GM12878 (cell line): Measurements from ENCODE around the gene TET2. TPM values are rescaled to one million over a fixed set of nuclear protein-coding genes. Genes with fewer than 3 reads are reported as not detected.

ENCODE experiments used
- ATAC-seq: fragments of 200-7000 bp; cut with Tn5 transposase; 3 replicates; pipeline ENCODE4 v1.9.1; 2020; ENCODE audit warnings: mild to moderate bottlenecking, moderate library complexity
- BruUV-seq: library from RNA; stranded (reverse); fragments of 400-500 nt; replicated peaks from 2 replicates; lab custom pipeline; 2021; lab: Mats Ljungman, UMichigan
- CTCF ChIA-PET: fragments of 300-600 bp; sonication (Branson Sonifier 250); formaldehyde crosslinking; extraction: SDS; loops from one replicate; lab custom pipeline; 2021; ENCODE audit warnings: inconsistent platforms; lab: Yijun Ruan, JAX
- POLR2A ChIA-PET: fragments of 350-600 bp; formaldehyde crosslinking; extraction: SDS; loops from one replicate; lab custom pipeline; 2021; ENCODE audit warnings: inconsistent platforms; lab: Charles Lee
- RAD21 ChIA-PET: fragments of 300-600 bp; sonication (Branson Sonifier 250); formaldehyde crosslinking; loops from one replicate; lab custom pipeline; 2023; ENCODE audit warnings: antibody characterized with exemption; ENCODE audit not compliant: unreplicated experiment; lab: Charles Lee
- SMC1A ChIA-PET: fragments of 300-600 bp; sonication (Branson Sonifier 250); formaldehyde crosslinking; loops from one replicate; lab custom pipeline; 2023; ENCODE audit not compliant: unreplicated experiment, uncharacterized antibody; lab: Charles Lee
- DNase-seq: peaks from one replicate; pipeline ENCODE4 v3.0.0-alpha.2; 2011; ENCODE audit warnings: low read depth, low spot score
- FAIRE-seq: peaks from 3 replicates; lab custom pipeline; 2011; peaks lifted over from hg19 to GRCh38; lab: Jason Lieb, UNC
- H2AFZ ChIP-seq: 2 replicates; pipeline ENCODE4 v1.6.0; 2011; ENCODE audit warnings: low read depth, low read length, control low read depth; ENCODE audit not compliant: control insufficient read depth
- H3K27ac ChIP-seq: 2 replicates; pipeline ENCODE4 v1.5.1; 2011; ENCODE audit warnings: control low read depth; ENCODE audit not compliant: control insufficient read depth, insufficient read depth
- H3K27me3 ChIP-seq, 2 experiments: replicated peaks in 1 of 2; 2 replicates each; pipeline versions ENCODE4 v1.6.0 to v1.6.1; 2011; ENCODE audit warnings: low read length in 1 of 2; ENCODE audit not compliant: control insufficient read depth in 2 of 2, insufficient read depth in 2 of 2
- H3K36me3 ChIP-seq, 2 experiments: 2 replicates each; pipeline ENCODE4 v1.5.1; 2011; ENCODE audit warnings: low read length in 1 of 2; ENCODE audit not compliant: control insufficient read depth in 2 of 2, insufficient read depth in 2 of 2
- H3K4me1 ChIP-seq: 2 replicates; pipeline ENCODE4 v1.6.1; 2011; ENCODE audit warnings: mild to moderate bottlenecking, low read length, moderate library complexity, mixed read lengths; ENCODE audit not compliant: control insufficient read depth, insufficient read depth
- H3K4me2 ChIP-seq: 2 replicates; pipeline ENCODE4 v1.6.0; 2011; ENCODE audit warnings: control low read depth; ENCODE audit not compliant: control insufficient read depth, insufficient read depth
- H3K4me3 ChIP-seq: fragments of 200-600 bp; sonication (generic); 2 replicates; pipeline ENCODE4 v1.5.1; 2016
- H3K79me2 ChIP-seq: 2 replicates; pipeline ENCODE4 v1.6.0; 2011; ENCODE audit warnings: low read length; ENCODE audit not compliant: control insufficient read depth, insufficient read depth
- H3K9ac ChIP-seq: 2 replicates; pipeline ENCODE4 v1.8.0; 2011; ENCODE audit warnings: low read length, control low read depth, mixed read lengths; ENCODE audit not compliant: control insufficient read depth, insufficient read depth
- H3K9me3 ChIP-seq: replicated peaks from 3 replicates; pipeline ENCODE4 v1.5.1; 2011; ENCODE audit warnings: mild to moderate bottlenecking, low read length; ENCODE audit not compliant: control insufficient read depth, insufficient read depth
- H4K20me1 ChIP-seq: 2 replicates; pipeline ENCODE4 v1.6.0; 2011; ENCODE audit not compliant: control insufficient read depth, insufficient read depth
- FOS ChIP-seq: IDR thresholded peaks from 3 replicates; pipeline ENCODE4 v1.6.1; 2011; ENCODE audit warnings: borderline replicate concordance; ENCODE audit not compliant: insufficient read length; ENCODE audit errors: extremely low read depth
- JUNB ChIP-seq: IDR thresholded peaks from 2 replicates; pipeline ENCODE4 v1.6.1; 2016; ENCODE audit warnings: antibody characterized with exemption, mild to moderate bottlenecking
- NFIC ChIP-seq: IDR thresholded peaks from 2 replicates; pipeline ENCODE4 v1.6.1; 2012; ENCODE audit warnings: low read depth, mild to moderate bottlenecking, inconsistent platforms, low read length, moderate library complexity
- NR2F1 ChIP-seq: fragments of 450-650 bp; conservative IDR thresholded peaks from 2 replicates; pipeline ENCODE4 v1.6.1; 2017; ENCODE audit warnings: mild to moderate bottlenecking
- SREBF1 ChIP-seq: IDR thresholded peaks from 2 replicates; pipeline ENCODE4 v1.6.1; 2012; ENCODE audit warnings: mild to moderate bottlenecking, low read length
- TBL1XR1 ChIP-seq: IDR thresholded peaks from 2 replicates; pipeline ENCODE4 v1.6.1; 2012; ENCODE audit warnings: low read depth, low read length, improper control_type of control experiment
- WGBS: methylation state at CpG from one replicate; pipeline ENCODE4 v1.1.6; 2016; ENCODE audit warnings: low lambda C conversion rate; ENCODE audit not compliant: insufficient replicate concordance, insufficient coverage; ENCODE audit errors: missing lambda C conversion rate; 5-methylcytosine and 5-hydroxymethylcytosine counted together
- in situ Hi-C: fragments of 300-500 bp; cut with MboI; formaldehyde crosslinking; loops from 9 replicates; pipeline ENCODE4 v1.14.3; 2018; ENCODE audit warnings: mixed read lengths
- intact Hi-C: fragments of 100-400 bp; cut with micrococcal nuclease; formaldehyde crosslinking; loops from one replicate; pipeline ENCODE4 v1.14.2; 2022; ENCODE audit not compliant: unreplicated experiment
- polyA plus RNA-seq, 11 experiments: library from polyadenylated mRNA; depleted of rRNA in 4 of 11; unstranded in 6 of 11; stranded (reverse) in 5 of 11; fragments of >200 nt; fragmentation: Nextera tagmentation in 4 of 11; fragmentation: Illumina TruSeq in 1 of 11; extraction: Ambion mirVana in 4 of 11; extraction: Trizol in 1 of 11; gene quantifications; 1 replicate in 1 of 11; 2 replicates in 10 of 11; pipeline versions ENCODE4 v1.2.1 to v1.2.3, GENCODE V29; 2011 to 2016; ENCODE audit warnings: inconsistent platforms in 2 of 11, missing spikeins in 2 of 11, low read depth in 1 of 11
- total RNA-seq, 4 experiments: library from RNA; depleted of rRNA in 3 of 4; stranded (reverse); fragments of >200 nt in 3 of 4; fragmentation: Illumina TruSeq in 1 of 4; extraction: Trizol in 1 of 4; gene quantifications; 2 replicates each; pipeline versions ENCODE4 v1.2.1 to v1.2.3, GENCODE V29; 2013 to 2021
- TF ChIP-seq, protein P1 (sequence below): IDR thresholded peaks from 2 replicates; pipeline ENCODE4 v1.6.1; 2012; ENCODE audit warnings: low read length, inconsistent platforms

Gene TET2
- total and polyA plus RNA-seq, 10 of the 15 experiments (the other 5 are each of a cell fraction or from before 2014, with no cell fraction given) = 3.7 to 49.0 (median 27.5) TPM

DNA sequence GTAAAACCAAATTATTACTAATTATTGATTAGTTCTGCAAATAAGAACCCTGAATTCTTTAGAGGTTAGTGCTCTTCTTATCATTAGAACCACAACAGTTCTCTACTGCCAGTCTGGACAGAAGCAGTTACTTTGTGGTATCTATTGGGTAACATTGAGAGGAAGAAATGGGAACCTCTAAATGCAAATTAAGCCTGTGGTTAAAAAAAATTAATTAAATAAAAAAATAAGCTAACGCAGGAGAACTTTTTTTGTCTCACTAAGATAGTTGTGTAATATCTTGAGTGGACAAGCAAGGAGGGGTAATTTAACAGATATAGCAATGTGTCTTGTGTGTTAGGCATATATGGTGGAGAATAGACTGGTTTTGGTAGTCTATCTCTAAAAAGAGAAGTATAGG is 32.9 kb upstream of the TET2 start (continued):
- TF ChIP-seq, protein P1, sequence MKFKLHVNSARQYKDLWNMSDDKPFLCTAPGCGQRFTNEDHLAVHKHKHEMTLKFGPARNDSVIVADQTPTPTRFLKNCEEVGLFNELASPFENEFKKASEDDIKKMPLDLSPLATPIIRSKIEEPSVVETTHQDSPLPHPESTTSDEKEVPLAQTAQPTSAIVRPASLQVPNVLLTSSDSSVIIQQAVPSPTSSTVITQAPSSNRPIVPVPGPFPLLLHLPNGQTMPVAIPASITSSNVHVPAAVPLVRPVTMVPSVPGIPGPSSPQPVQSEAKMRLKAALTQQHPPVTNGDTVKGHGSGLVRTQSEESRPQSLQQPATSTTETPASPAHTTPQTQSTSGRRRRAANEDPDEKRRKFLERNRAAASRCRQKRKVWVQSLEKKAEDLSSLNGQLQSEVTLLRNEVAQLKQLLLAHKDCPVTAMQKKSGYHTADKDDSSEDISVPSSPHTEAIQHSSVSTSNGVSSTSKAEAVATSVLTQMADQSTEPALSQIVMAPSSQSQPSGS = no peak
- TF ChIP-seq FOS = no peak
- no peak for TF ChIP-seq NFIC
- no peak for TF ChIP-seq JUNB

DNA sequence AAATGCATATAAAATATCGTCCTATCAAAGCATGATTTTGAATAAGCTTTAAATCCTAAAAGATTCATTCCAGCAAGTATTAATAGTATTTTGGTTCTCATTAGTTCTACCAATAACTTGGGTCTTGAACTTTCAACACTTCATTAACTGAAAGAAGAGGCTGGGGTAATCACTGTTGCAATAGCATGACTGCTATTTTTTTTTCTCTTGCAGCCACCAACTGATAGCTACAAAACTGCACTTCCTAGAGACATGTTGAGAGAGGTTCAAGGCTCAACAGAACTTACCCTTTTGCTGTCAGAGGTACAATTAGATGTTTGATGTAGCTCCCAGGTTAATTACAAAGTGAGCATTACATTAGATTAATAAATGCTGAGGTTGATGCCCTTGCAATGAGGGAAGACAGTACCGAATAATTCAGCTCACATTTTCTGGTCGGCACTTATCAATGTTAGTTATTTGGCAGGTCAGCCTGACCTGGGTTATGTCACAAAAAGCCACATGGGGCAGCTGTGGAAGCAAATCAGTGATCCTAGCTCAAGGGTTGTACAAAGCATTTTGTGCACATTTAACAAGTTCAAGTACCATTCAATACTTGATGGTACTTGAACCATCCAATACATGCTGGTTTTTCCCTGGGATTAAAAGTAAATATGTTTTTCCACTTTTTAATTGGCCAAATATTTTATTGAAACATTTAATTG is 29.9 kb upstream of the TET2 start:
- Histone ChIP-seq H3K79me2 (no peaks in the 10 kb centered on the region), H3K9me3 (no peaks in the 10 kb centered on the region), H3K4me1 (no peaks in the 10 kb centered on the region), H3K27me3 (no peaks in the 10 kb centered on the region), H3K4me3 (no peak overlapping the region), H4K20me1 (no peaks in the 10 kb centered on the region), H3K27ac (no peak overlapping the region), H3K4me2 (no peak overlapping the region), H3K36me3 (no peaks in the 10 kb centered on the region), H3K9ac (no peak overlapping the region), H2AFZ (no peak overlapping the region)
- SMC1A ChIA-PET = interaction anchor here (0.7 to 1.4 kb wide), 3 partner anchors 11 to 14 kb away, joined by 3 read pairs; no protein-coding TSS in a partner anchor
- no TSS peak for BruUV-seq
- TF ChIP-seq SREBF1 (no peak), TBL1XR1 (no peak), NR2F1 (no peak)
- DNase-seq = no peak
- CTCF ChIA-PET = interaction anchor here (0.6 to 1.5 kb wide), 4 partner anchors 11 to 493 kb away, joined by 3 to 4 read pairs (median 3); no protein-coding TSS in a partner anchor
- intact Hi-C loops (no loop called here), in situ Hi-C loops (no loop called here)
- no peak for ATAC-seq
- WGBS = 95% methylated on average over 3 of the region's 3 CpGs
- no peak for FAIRE-seq
- POLR2A ChIA-PET = no interaction called here
- RAD21 ChIA-PET = no interaction called here
